ENCODE measurements around the gene GGTA1.

Gene GGTA1

GRCh38 chr9:121424024-121424432 lies 75.6 kb downstream of the GGTA1 start:
- no peak overlapping the region for H3K4me3 ChIP-seq (ENCODE audit: control insufficient read depth, low read depth, low read length)
- no peak for TF ChIP-seq CTCF (conservative IDR thresholded peaks at IDR 0.05; ENCODE audit: control insufficient read depth, insufficient read depth, low read depth, low read length)
- no peak for DNase-seq (ENCODE audit: low read depth)

GRCh38 chr9:121411993-121412392 lies 87.7 kb downstream of the GGTA1 start:
- no peak for DNase-seq (ENCODE audit: low read depth)
- no peak overlapping the region for H3K4me3 ChIP-seq (ENCODE audit: control insufficient read depth, low read depth, low read length)
- TF ChIP-seq CTCF (conservative IDR thresholded peaks at IDR 0.05; ENCODE audit: control insufficient read depth, insufficient read depth, low read depth, low read length): no peak

GRCh38 chr9:121405899-121406298 lies 93.7 kb downstream of the GGTA1 start:
- H3K4me3 ChIP-seq (ENCODE audit: control insufficient read depth, low read depth, low read length): no peak overlapping the region

More at GRCh38 chr9:121405899-121406298, 93.7 kb downstream of the GGTA1 start:
- no peak for DNase-seq (ENCODE audit: low read depth)
- no peak for TF ChIP-seq CTCF (conservative IDR thresholded peaks at IDR 0.05; ENCODE audit: control insufficient read depth, insufficient read depth, low read depth, low read length)

All from fibroblast of mammary gland (primary cell).